Dendritic cell treated with granulocyte-macrophage colony-stimulating factor and Interleukin-4, amounts not matched to agents 40 ng/mL and 50 ng/mL, for 4 days (primary cell): Measurements from ENCODE around the gene COL26A1.

Source experiments
- H3K27ac Mint-ChIP-seq: one replicate; pipeline ENCODE4 v1.8.0; 2022; ENCODE audit warnings: mild to moderate bottlenecking, mixed read lengths
- H3K27me3 Mint-ChIP-seq: one replicate; pipeline ENCODE4 v1.8.0; 2022; ENCODE audit warnings: mild to moderate bottlenecking, mixed read lengths
- H3K36me3 Mint-ChIP-seq: one replicate; pipeline ENCODE4 v1.8.0; 2022; ENCODE audit warnings: low read depth, mixed read lengths
- H3K4me1 Mint-ChIP-seq: one replicate; pipeline ENCODE4 v1.8.0; 2022; ENCODE audit warnings: low read depth, mixed read lengths
- H3K4me3 Mint-ChIP-seq: one replicate; pipeline ENCODE4 v1.8.0; 2022; ENCODE audit warnings: mild to moderate bottlenecking, moderate library complexity, mixed read lengths
- H3K9me3 Mint-ChIP-seq: one replicate; pipeline ENCODE4 v1.8.0; 2022; ENCODE audit warnings: mixed read lengths
- intact Hi-C: fragments of 100-400 bp; cut with micrococcal nuclease; formaldehyde crosslinking; loops from one replicate; pipeline ENCODE4 v1.15.0; 2022

The COL26A1 gene

GRCh38 chr7:101401390-101402080, 38.9 kb downstream of the COL26A1 start:
- Mint-ChIP-seq H3K27me3 (peaks cover 33% of the 10 kb centered on the region), H3K27ac (no peak overlapping the region), H3K4me1 (peaks cover 6% of the 10 kb centered on the region)

GRCh38 chr7:101402081-101402779, 39.6 kb downstream of the COL26A1 start:
- H3K4me3 Mint-ChIP-seq: no peak overlapping the region
- no peak overlapping the region for H3K27ac Mint-ChIP-seq
- intact Hi-C loops: no loop called here
- H3K9me3 Mint-ChIP-seq: no peaks in the 10 kb centered on the region
- peaks cover 6% of the 10 kb centered on the region for H3K4me1 Mint-ChIP-seq
- H3K36me3 Mint-ChIP-seq: no peaks in the 10 kb centered on the region
- H3K27me3 Mint-ChIP-seq: peaks cover 33% of the 10 kb centered on the region

More at GRCh38 chr7:101401390-101402080, 38.9 kb downstream of the COL26A1 start:
- Mint-ChIP-seq H3K36me3 (no peaks in the 10 kb centered on the region), H3K4me3 (no peak overlapping the region), H3K9me3 (no peaks in the 10 kb centered on the region)
- intact Hi-C loops: no loop called here

- Mint-ChIP-seq H3K9me3 (no peaks in the 10 kb centered on the region), H3K27ac (no peak overlapping the region), H3K4me3 (no peak overlapping the region), H3K36me3 (no peaks in the 10 kb centered on the region), H3K27me3 (peaks cover 30% of the 10 kb centered on the region), H3K4me1 (peaks cover 6% of the 10 kb centered on the region)
- intact Hi-C loops: no loop called here
Measured at GRCh38 chr7:101402835-101403234, 40.2 kb downstream of the COL26A1 start.

- intact Hi-C loops: no loop called here
- Mint-ChIP-seq H3K27me3 (peaks cover 21% of the 10 kb centered on the region), H3K4me1 (no peaks in the 10 kb centered on the region), H3K9me3 (peaks cover 13% of the 10 kb centered on the region), H3K27ac (no peak overlapping the region), H3K36me3 (no peaks in the 10 kb centered on the region), H3K4me3 (no peak overlapping the region)
Measured at GRCh38 chr7:101405474-101406067, 42.9 kb downstream of the COL26A1 start.

- H3K36me3 Mint-ChIP-seq: no peaks in the 10 kb centered on the region
- peaks cover 6% of the 10 kb centered on the region for H3K27me3 Mint-ChIP-seq
- H3K4me1 Mint-ChIP-seq: peaks cover 13% of the 10 kb centered on the region
- H3K27ac Mint-ChIP-seq: peak overlapping the region; percentile 55
- H3K4me3 Mint-ChIP-seq: peak overlapping the region; percentile 4
- H3K9me3 Mint-ChIP-seq: peaks cover 13% of the 10 kb centered on the region
- intact Hi-C loops: loop anchor here (2.0 kb wide), 1 partner anchor 46 kb away; no protein-coding TSS in a partner anchor
Measured at GRCh38 chr7:101410743-101411507, 48.2 kb downstream of the COL26A1 start.

- H3K27ac Mint-ChIP-seq: peak overlapping the region; percentile 55
- peaks cover 13% of the 10 kb centered on the region for H3K4me1 Mint-ChIP-seq
- peaks cover 8% of the 10 kb centered on the region for H3K27me3 Mint-ChIP-seq
- peaks cover 13% of the 10 kb centered on the region for H3K9me3 Mint-ChIP-seq
- H3K36me3 Mint-ChIP-seq: no peaks in the 10 kb centered on the region
- H3K4me3 Mint-ChIP-seq: peak overlapping the region; percentile 4
- intact Hi-C loops: loop anchor here (2.0 kb wide), 1 partner anchor 47 kb away; no protein-coding TSS in a partner anchor
Measured at GRCh38 chr7:101411508-101411874, 48.8 kb downstream of the COL26A1 start.

GRCh38 chr7:101412976-101413375, 50.3 kb downstream of the COL26A1 start:
- H3K27me3 Mint-ChIP-seq: peaks cover 5% of the 10 kb centered on the region
- peaks cover 13% of the 10 kb centered on the region for H3K9me3 Mint-ChIP-seq
- H3K4me1 Mint-ChIP-seq: peaks cover 13% of the 10 kb centered on the region
- H3K36me3 Mint-ChIP-seq: no peaks in the 10 kb centered on the region
- intact Hi-C loops: no loop called here
- no peak overlapping the region for H3K27ac Mint-ChIP-seq
- no peak overlapping the region for H3K4me3 Mint-ChIP-seq

- peaks cover 11% of the 10 kb centered on the region for H3K27me3 Mint-ChIP-seq
- H3K27ac Mint-ChIP-seq: no peak overlapping the region
- no peaks in the 10 kb centered on the region for H3K36me3 Mint-ChIP-seq
- H3K4me3 Mint-ChIP-seq: no peak overlapping the region
- peaks cover 5% of the 10 kb centered on the region for H3K4me1 Mint-ChIP-seq
- no peaks in the 10 kb centered on the region for H3K9me3 Mint-ChIP-seq
- intact Hi-C loops: no loop called here
Measured at GRCh38 chr7:101418694-101419093, 56.0 kb downstream of the COL26A1 start.

GRCh38 chr7:101419831-101420230, 57.2 kb downstream of the COL26A1 start:
- peaks cover 11% of the 10 kb centered on the region for H3K27me3 Mint-ChIP-seq
- intact Hi-C loops: no loop called here
- H3K4me3 Mint-ChIP-seq: no peak overlapping the region
- no peaks in the 10 kb centered on the region for H3K36me3 Mint-ChIP-seq
- no peaks in the 10 kb centered on the region for H3K9me3 Mint-ChIP-seq
- H3K27ac Mint-ChIP-seq: no peak overlapping the region
- peaks cover 5% of the 10 kb centered on the region for H3K4me1 Mint-ChIP-seq

GRCh38 chr7:101420436-101420835, 57.8 kb downstream of the COL26A1 start:
- H3K9me3 Mint-ChIP-seq: no peaks in the 10 kb centered on the region
- peaks cover 13% of the 10 kb centered on the region for H3K27me3 Mint-ChIP-seq
- H3K27ac Mint-ChIP-seq: no peak overlapping the region
- H3K4me1 Mint-ChIP-seq: peaks cover 5% of the 10 kb centered on the region
- H3K36me3 Mint-ChIP-seq: no peaks in the 10 kb centered on the region
- intact Hi-C loops: no loop called here
- H3K4me3 Mint-ChIP-seq: no peak overlapping the region

GRCh38 chr7:101422356-101423195, 59.9 kb downstream of the COL26A1 start:
- H3K4me3 Mint-ChIP-seq: no peak overlapping the region
- H3K27ac Mint-ChIP-seq: no peak overlapping the region
- no peaks in the 10 kb centered on the region for H3K36me3 Mint-ChIP-seq
- peaks cover 5% of the 10 kb centered on the region for H3K4me1 Mint-ChIP-seq
- H3K27me3 Mint-ChIP-seq: peaks cover 11% of the 10 kb centered on the region
- intact Hi-C loops: no loop called here
- H3K9me3 Mint-ChIP-seq: no peaks in the 10 kb centered on the region

GRCh38 chr7:101426303-101427011, 63.8 kb downstream of the COL26A1 start:
- no peaks in the 10 kb centered on the region for H3K4me1 Mint-ChIP-seq
- H3K9me3 Mint-ChIP-seq: no peaks in the 10 kb centered on the region
- intact Hi-C loops: no loop called here
- peaks cover 15% of the 10 kb centered on the region for H3K27me3 Mint-ChIP-seq
- H3K27ac Mint-ChIP-seq: no peak overlapping the region
- H3K36me3 Mint-ChIP-seq: no peaks in the 10 kb centered on the region
- no peak overlapping the region for H3K4me3 Mint-ChIP-seq
